GM12801 (cell line): ENCODE results near the gene GDI2.

Experiments used
- TF ChIP-seq, protein P1 (sequence below): IDR thresholded peaks from one replicate; pipeline ENCODE4 v1.5.1; 2011; ENCODE audit warnings: control low read depth; ENCODE audit not compliant: insufficient read length; ENCODE audit errors: extremely low read depth

Gene GDI2

DNA sequence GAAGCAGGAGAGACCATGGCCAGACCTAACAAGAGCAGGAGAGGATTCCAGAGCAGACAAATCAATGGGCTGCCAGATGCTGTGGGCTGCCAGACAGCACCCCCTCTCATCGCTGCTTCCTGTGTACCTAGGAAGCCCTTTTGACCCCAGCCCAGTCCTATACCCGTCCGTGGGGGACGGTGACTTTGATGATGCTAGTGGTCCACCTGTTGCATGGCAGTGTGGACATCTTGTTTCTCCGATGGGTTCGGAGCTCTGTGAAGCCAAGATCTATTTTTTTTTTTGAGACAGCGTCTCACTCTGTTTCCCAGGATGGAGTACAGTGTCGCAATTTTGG is 18.2 kb upstream of the GDI2 start:
- TF ChIP-seq, protein P1, sequence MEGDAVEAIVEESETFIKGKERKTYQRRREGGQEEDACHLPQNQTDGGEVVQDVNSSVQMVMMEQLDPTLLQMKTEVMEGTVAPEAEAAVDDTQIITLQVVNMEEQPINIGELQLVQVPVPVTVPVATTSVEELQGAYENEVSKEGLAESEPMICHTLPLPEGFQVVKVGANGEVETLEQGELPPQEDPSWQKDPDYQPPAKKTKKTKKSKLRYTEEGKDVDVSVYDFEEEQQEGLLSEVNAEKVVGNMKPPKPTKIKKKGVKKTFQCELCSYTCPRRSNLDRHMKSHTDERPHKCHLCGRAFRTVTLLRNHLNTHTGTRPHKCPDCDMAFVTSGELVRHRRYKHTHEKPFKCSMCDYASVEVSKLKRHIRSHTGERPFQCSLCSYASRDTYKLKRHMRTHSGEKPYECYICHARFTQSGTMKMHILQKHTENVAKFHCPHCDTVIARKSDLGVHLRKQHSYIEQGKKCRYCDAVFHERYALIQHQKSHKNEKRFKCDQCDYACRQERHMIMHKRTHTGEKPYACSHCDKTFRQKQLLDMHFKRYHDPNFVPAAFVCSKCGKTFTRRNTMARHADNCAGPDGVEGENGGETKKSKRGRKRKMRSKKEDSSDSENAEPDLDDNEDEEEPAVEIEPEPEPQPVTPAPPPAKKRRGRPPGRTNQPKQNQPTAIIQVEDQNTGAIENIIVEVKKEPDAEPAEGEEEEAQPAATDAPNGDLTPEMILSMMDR = no peak

DNA sequence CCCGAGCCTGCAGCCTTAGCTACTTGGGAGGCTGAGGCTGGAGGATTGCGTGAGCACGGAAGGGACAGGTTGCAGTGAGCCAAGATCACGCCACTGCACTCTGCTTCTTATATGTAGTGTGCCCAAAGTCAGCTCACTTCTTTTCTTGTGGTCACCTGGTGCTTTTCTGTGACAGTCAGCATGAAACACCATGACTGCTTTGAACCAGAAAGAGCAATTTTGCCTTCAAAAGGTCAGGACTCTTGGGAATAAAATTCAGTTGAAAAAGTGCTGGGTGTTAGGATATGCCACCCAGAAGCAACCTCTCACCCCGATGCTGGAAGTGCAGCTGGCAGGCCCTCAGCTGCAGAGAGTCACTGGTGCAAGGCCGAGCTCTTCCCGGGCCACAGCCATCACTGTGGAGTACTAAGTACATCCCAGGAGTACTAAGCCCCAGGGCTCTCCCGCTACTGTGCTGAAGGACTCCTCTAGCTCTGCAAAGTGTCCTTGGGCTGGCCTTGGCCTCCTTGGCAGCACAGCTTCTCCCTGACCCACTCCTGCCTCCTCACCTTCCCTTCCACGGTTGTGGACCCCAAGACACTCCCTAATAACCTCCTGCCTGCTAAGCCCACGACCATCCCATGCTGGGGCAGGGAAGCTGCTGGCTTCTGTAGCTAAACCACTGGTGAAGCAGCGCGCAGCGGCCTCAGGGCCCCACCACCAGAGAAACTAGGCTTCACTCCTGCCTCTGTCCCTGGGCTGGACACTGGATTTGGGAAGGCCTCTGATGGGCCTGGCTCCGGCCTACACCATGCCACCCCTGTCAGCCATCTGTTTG is 17.6 kb upstream of the GDI2 start:
- TF ChIP-seq, protein P1 = no peak

DNA sequence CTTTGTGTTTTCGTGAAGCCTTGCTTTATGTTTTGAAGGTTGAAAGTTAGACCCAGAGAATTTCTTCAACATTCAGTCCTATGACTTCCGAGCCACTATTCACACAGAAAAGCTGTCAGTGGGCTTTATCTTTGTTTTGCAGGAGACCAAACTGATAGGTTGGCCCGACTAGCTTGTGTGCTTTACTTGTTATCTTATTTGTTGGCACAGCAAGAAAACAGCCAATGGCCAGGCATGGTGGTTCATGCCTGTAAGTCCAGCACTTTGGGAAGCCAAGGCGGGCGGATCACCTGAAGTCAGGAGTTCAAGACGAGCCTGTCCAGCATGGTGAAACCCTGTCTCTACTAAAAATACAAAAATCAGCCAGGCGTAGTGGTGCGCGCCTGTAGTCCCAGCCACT is 16.0 kb upstream of the GDI2 start:
- TF ChIP-seq, protein P1 = no peak

DNA sequence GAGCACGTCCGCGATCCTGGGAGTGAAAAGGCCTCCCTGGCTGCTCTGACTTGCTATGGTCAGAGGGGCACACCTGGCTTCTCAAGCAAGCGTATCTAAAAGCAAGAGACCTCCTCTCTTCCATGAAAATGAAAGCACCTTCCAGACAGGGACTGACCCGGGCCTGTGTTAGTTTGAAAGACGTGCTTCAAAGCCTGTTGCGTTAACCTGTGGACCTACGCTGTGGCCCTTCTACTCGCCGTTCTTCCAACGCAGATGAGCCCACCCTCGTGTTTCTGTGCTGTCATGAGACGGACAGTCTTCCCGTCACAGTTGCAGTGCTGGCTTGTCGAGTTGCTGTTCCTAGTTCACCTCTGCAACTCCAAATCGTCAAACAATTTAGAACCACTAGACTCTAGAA is 15.5 kb upstream of the GDI2 start:
- TF ChIP-seq, protein P1 = no peak

DNA sequence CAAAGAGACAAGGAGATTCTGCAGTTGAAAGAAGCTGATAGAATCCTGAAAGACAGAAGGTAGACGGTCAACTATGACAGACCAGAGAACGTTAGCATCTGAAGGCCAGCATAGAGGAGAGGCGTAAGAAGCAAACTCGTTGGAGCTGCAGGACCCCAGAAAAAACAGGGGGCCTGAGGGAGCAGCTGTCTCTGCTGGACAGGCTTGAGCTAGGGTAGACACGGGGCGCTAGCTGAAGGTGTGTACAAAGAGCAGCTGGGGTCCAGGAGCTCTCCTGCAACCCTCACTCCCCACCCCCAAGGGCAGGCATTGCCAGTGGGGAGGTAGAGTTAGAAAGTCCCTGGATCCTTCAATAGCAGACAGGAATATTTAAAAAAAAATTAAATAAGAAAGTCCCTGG is 14.6 kb upstream of the GDI2 start:
- TF ChIP-seq, protein P1 = no peak

DNA sequence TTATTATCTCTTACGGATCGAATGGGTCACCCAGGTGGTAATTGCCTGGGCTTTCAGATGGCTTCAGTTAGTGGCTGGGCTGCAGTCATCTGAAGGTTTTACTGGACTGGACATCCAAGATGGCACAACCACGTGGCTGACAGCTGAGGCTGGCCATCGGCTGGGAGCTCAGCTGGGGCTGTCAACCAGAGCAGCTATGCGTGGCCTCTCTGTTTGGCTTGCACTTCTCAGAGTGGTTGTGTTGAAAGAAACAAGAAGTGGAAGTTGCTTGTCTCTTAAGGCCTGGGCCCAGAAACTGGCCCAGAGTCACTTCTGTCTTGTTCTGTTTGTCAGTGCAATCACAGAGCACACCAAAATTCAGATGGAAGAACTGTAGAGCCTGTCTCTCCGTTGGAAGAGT is 5.7 kb upstream of the GDI2 start:
- TF ChIP-seq, protein P1 = no peak

DNA sequence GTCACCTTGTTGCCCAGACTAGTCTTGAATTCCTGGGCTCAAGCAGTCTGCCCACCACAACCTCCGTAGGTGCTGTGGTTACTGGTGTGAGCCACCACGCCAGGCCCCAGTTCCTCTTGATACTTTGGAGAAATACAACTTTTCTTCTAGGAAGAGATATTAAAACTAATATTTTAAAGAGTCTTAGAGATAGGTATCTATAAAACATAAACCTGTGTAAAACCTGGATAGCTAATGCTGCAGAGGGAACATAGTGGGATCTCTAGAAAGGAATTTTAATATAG is 4.8 kb upstream of the GDI2 start:
- TF ChIP-seq, protein P1 = no peak
